ENCODE data around the gene CEND1.

- no peak for TF ChIP-seq CTCF (IDR thresholded peaks at IDR 0.05)
- no peak for TF ChIP-seq POLR2AphosphoS5 (IDR thresholded peaks at IDR 0.05)
- no peak for TF ChIP-seq POLR2A (IDR thresholded peaks at IDR 0.05)
These were observed 28.3 kb downstream of the CEND1 start for GRCh38 chr11:761526-762108.

Measured in prostate gland (tissue), 2 donors.